NCI-H2107 (cell line): ENCODE results near the gene HSPA1L.
"Not testable (repeated sequence)": the region's sequence is repeated elsewhere in the genome, so short reads cannot be mapped to it uniquely, and the experiment has no call there.

Source experiments
- DNase-seq: peaks from one replicate; lab custom pipeline; 2025; lab: John Stamatoyannopoulos, UW

Gene HSPA1L

GRCh38 chr6:31815025-31815838 is at the start of gene HSPA1L, which contains the start of gene HSPA1A:
Gene HSPA1L (minus strand): TSS chr6:31815283. CDS start chr6:31811972, 3,311 bp downstream.
Gene HSPA1A (plus strand): TSS chr6:31815543. CDS start chr6:31815757, 214 bp downstream.
- DNase-seq, result no peak

GRCh38 chr6:31864818-31865204 is 49.7 kb upstream of the HSPA1L start:
- DNase-seq, result no peak

- DNase-seq, result not testable (repeated sequence)
Observed at GRCh38 chr6:31864123-31864562, 49.1 kb upstream of the HSPA1L start.

GRCh38 chr6:31862344-31863235 is 47.5 kb upstream of the HSPA1L start, which contains the start of gene NEU1:
Gene NEU1 (minus strand): TSS chr6:31862821. CDS start chr6:31862776, 45 bp downstream.
- peak; percentile 89 for DNase-seq

- DNase-seq, result no peak
Observed at GRCh38 chr6:31861919-31862343, 46.8 kb upstream of the HSPA1L start.

- no peak for DNase-seq
Observed at GRCh38 chr6:31861150-31861549, 46.1 kb upstream of the HSPA1L start.

GRCh38 chr6:31860349-31860748 is 45.3 kb upstream of the HSPA1L start:
- DNase-seq, result no peak

GRCh38 chr6:31859923-31860322 is 44.8 kb upstream of the HSPA1L start:
- DNase-seq, result no peak

GRCh38 chr6:31858707-31859106 is 43.6 kb upstream of the HSPA1L start:
- DNase-seq, result no peak

- DNase-seq, result not testable (repeated sequence)
Observed at GRCh38 chr6:31857774-31858173, 42.7 kb upstream of the HSPA1L start.

- DNase-seq, result not testable (repeated sequence)
Observed at GRCh38 chr6:31851980-31852718, 37.1 kb upstream of the HSPA1L start.

- DNase-seq, result no peak
Observed at GRCh38 chr6:31851485-31851832, 36.4 kb upstream of the HSPA1L start.

GRCh38 chr6:31850765-31851484 is 35.8 kb upstream of the HSPA1L start:
- no peak for DNase-seq

GRCh38 chr6:31847276-31847978 is 32.3 kb upstream of the HSPA1L start:
- DNase-seq, result no peak

- no peak for DNase-seq
Observed at GRCh38 chr6:31844507-31844906, 29.4 kb upstream of the HSPA1L start.

- no peak for DNase-seq
Observed at GRCh38 chr6:31842053-31842452, 27.0 kb upstream of the HSPA1L start.

GRCh38 chr6:31839779-31840126 is 24.7 kb upstream of the HSPA1L start:
- DNase-seq, result not testable (repeated sequence)

- no peak for DNase-seq
Observed at GRCh38 chr6:31838968-31839367, 23.9 kb upstream of the HSPA1L start.

- DNase-seq, result not testable (repeated sequence)
Observed at GRCh38 chr6:31838114-31838553, 23.1 kb upstream of the HSPA1L start.

- DNase-seq, result no peak
Observed at GRCh38 chr6:31837369-31838113, 22.5 kb upstream of the HSPA1L start.
